HUDEP-2 (cell line): Measurements from ENCODE around the gene CCDC71L.

Experiments
- DNase-seq, 76 experiments: peaks; one replicate each; lab custom pipeline; 2025; ENCODE audit not compliant: unreplicated experiment in 76 of 76; lab: John Stamatoyannopoulos, UW

The CCDC71L gene

DNA sequence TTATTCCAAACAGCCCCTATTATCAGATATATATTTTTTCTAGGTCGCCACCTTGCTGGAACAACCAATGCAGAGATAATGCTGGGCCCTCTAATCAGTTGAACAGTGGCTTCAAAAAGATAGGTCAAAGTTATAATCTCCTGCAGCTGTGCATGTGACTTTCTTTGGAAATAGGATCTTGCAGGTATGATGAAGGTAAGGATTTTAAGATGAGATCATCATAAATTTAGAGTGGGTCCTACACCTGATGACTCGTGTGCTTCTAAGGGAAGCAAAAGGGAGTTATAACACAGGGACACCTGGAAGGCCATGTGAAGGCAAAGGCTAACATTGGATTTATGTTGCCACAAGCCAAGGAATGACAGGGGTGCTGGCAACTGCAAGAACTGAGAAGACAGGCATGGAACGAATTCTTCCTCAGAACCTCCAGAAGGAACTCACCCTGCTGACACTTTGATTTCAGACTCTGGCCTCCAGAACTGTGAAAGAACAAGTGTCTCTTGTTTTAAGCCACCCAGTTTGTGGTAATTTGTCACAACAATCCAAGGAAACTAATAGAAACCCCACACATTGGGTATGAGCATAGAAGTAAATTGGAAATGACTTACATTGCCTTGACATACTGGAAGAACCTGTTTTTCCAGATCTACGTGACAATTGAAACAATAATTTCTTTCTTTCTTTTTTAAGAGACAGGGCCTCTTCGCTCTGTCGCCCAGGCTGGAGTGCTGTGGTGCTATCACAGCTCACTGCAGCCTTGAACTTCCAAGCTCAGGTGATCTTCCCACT is 34.4 kb downstream of the CCDC71L start:
- DNase-seq = no peak

DNA sequence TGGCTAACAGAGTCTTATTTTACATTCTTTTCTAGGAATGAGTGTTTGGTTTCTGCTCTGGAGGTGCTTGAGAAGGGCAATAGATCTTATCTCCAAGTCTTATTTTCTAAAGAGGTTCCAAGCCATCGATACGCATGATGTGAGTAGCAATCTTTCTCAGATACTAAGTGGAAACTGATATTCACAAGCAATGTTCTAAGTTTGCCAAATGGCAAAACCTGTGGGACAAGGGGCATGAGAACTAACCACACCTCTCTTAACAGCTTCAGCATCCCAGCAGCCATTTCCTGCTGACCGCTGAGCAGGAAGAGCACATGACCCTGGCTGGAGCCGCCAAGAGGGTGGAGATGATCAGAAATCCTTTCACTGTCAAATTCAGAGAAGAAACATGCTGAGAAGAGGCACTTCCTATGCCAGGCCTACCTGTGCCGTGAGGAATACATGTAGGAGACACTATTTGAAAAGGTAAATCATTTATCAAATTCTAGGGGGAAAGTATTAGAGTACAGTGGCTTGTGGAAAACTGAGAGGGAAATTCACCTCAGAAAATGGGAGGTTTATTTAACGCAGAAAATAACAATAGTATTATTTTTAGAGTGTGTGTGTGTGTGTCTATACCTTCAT is 35.2 kb downstream of the CCDC71L start:
- DNase-seq = no peak

DNA sequence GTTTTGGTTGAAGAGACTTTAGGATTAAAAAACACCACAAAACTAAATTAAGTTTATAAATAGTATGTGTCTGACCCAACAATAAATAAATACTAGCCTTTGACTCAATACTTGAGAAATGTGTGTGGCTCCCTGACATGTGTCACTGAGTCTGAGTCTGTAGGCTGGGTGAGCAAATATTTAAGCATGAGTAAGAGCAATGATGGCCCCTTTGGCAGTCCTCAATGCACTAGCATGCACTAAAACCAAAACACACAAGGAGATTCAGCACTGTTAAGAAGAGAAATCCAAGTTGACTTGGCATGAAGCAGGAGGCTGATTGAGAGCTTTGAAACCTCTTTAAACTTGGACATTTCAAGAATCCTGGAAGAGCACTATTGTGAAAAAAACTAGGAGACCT is 37.1 kb downstream of the CCDC71L start:
- DNase-seq = no peak

DNA sequence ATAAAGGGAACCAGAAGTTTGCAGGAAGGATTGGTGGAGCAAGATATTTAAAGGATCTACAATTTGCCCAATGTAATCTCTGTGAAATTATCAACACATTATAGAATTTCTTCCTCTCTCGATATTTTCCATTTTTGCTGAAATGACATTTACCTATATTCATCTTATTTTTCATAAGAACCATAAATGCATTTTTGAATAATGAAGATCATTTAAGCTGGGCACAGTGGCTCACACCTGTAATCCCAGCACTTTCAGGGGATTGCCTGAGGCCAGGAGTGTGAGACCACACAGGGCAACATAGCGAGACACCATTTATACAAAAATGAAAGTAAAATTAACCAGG is 37.7 kb downstream of the CCDC71L start:
- DNase-seq = no peak

DNA sequence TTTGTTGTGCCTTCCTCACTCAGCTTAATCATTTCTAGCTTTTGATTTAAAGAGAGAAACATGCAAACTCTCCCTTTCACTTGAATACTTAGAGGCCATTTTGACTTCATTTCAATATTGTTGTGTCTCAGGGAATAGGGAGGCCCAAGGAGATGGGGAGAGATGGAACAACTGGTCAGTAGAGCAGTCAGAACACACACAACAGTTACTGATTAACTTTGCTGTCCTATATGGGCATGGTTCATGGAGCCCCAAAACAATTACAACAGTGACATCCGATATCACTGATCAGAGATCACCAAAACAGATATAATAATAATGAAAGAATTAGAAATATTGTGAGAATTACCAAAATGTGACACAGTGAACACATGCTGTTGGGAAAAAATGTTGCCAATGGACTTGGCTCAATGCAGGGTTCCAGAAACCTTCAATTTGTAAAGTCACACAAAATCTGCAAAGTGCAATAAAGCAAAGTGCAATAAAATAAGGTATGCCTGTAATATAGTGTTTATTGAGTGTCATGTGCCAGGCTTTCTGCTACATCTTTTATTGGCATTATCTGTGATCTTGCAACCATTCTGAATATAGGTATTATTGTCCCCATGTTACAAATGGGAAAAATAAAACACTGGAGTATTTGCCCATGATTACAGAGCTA is 38.2 kb downstream of the CCDC71L start:
- DNase-seq = no peak

DNA sequence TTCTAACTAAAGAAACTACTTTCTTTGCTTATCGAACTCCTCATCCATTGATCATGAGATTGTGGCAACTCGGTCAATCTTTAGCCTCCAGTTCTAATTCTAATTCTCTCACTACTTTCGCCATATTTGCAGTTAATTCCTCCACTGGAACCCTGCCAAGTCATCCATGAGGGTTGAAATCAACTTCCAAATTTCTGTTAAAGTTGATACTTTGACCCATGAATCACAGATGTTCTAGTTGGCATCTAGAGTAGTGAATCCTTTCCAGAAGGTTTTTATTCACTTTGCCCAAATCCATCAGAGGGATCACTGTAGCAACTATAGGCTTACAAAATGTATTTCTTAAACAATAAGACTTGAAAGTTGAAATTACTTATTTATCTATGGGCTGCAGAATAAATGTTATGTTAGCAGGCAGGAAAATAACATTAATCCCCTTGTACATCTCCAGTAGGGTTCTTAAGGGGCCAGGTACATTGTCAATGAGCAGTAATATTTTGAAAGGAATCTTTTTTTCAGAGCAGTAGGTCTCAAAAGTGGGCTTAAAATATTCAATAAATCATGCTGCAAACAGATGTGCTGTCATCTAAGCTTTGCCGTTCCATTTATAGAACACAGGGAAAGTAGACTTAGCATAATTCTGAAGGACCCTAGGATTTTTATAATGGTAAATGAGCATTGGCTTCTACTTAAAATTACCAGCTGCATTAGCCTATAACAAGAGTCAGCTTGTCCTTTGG is 39.4 kb downstream of the CCDC71L start:
- no peak for DNase-seq

DNA sequence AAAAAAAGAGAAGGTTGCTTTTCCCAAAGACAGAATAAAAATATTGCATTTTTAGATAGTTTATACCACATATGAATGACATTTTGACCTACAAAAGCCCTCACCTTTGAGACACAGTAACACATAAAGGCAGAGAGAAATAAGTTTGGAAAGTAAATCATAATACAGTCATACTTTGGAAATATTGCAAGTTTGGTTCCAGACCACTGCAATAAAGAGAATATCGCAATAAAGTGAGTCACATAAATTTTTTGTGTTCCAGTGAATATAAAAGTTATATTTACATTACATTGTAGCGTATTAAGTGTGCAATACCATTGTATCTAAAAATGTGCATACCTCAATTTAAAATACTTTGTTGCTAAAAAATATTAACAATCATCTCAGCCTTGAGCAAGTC is 40.3 kb downstream of the CCDC71L start:
- DNase-seq = no peak

DNA sequence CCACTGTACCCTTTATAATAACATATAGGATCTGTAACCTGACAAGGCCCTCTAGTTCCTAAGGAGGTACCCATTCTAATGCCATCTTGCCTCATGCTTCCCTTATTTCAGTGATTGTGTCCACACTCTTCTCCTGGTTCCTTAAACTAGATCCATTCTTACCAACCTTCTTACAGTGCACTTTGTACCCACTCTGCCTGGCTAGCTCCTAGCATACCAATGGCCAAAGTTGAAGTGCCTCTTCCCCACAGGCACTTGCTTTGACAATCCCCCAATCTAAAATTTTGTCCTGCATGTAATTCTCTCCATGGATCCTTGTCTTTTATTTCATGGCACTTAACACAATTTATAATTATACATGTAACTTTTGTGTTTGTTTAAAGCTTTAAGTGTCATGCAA is 40.9 kb downstream of the CCDC71L start:
- DNase-seq = no peak

DNA sequence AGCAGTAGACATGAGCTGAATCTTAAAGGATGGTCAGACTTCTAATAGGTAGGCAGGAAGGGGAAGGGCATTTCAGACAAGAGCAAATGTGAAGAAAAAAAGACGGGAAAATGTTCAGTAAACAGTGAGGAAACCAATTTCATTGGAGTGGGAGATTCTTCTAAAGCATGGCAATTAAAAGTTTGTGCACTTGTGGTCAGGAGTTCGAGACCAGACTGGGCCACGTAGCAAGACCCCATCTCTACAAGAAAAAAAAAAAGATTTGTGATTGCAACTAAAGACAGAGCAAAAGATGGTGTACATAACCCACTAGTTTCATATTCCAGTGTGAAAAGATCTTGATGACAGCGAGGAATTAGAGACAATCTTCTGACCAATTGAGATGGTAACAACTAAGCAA is 41.7 kb downstream of the CCDC71L start:
- DNase-seq = no peak

DNA sequence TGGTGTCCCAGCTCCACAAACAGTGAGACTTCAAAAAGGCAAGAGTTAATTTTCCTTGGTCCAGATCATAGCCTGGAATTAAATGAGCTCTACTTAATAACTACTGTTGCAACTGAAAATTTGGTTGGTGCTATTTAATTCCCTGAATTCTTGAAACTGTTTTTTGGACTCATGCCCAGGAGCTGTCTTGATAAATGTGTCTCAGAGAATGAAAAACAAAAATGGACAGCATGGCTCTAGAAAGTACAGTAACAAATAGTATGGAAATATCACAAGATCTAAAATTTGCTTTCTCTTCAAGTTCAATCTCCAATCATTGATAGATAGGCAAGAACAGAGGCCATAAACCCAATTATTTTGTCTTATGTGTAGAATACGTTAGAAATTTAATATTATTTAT is 42.5 kb downstream of the CCDC71L start:
- no peak for DNase-seq

DNA sequence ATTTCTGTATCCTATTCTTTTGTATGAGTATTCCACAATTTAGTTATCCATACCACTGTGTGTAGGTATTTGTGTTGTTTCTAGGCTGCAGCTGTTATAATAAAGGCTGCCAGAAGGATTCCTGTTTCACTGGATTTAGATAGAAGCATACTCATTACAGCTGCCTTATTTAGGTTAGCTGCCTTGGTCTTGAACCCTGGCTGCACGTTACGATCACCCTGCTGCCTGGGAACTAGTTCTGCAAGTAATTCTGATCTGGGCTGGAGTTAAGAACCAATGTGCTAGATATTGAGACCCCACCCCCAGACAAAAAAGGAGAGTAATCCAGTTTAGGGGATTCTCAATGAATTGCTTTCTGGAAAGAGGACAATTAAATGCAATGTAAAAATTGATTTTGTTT is 43.1 kb downstream of the CCDC71L start:
- DNase-seq = no peak

DNA sequence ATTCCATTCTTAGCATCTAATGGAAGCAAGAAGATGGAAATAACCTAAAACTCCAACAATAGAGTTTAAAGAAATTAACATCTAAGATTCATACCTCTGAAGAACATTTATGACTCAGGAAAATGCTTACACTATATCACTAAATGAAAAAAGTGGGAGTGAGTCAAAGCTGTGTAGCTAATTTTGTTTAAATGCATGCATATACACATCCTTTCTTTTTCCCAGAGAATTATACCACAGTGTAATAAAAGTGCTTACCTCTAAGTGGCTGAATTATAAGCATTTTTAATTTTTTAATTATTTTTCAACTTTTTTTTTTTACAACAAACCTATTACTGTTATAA is 44.3 kb downstream of the CCDC71L start:
- no peak for DNase-seq

DNA sequence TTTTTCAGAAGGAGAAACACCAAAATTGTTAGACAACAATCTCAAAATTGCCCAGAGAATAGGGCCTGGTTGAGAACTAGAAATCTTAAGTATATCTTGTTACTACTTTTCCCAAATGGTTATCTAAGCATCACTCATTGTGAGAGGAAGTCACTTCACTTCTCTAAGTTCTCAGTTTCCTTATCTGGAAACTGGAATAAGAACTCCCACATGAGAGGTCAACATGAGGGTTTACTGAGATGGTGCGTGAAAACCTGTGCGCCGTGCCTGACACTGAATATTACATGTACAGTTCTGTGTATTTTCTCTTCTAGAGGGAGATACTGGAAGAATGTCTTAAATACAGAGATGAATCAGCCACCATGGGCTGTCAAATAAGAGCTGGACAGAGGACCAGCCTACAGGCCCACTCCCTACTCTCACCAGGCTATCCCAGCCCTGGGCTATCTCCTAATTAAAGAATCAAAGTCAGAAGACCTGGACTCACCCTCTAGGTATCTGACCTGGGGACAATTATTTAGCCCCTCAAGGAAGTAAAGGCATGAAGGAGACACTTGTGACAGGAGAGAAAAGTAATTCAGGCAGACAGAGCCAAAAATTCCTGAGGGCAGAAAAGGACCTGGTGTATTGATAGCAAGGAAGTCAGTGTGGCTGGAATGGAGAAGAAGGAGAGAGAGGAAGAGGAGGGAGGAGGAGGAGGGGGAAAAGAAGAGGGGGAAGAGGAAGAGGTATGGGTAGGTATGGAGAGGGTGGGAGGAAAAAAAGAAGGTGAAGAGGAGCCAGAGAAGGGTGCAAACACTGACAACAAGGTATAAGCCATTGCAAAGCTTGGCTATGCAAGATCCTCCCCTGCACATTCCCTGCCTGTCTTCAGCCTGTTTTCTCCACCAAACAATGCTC is 44.9 kb downstream of the CCDC71L start:
- no peak for DNase-seq

DNA sequence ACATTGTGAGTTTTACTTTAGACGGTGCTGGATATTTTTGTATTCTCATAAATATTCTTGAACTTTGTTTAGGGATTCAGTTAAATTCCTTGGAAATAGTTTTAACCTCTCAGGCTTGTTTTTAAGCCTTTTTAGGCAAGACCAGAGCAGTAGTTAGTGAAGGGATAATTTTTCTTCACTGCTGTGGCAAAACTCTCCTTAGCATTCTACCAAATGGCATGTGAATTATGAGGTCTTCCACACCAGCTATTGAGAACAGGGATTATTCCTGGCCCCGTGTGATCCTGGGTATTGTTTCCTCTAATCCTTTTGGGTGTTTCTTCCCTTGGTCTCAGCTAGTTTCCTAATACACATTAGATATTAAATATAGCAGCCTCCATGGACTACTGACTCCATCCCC is 46.2 kb downstream of the CCDC71L start:
- no peak for DNase-seq

DNA sequence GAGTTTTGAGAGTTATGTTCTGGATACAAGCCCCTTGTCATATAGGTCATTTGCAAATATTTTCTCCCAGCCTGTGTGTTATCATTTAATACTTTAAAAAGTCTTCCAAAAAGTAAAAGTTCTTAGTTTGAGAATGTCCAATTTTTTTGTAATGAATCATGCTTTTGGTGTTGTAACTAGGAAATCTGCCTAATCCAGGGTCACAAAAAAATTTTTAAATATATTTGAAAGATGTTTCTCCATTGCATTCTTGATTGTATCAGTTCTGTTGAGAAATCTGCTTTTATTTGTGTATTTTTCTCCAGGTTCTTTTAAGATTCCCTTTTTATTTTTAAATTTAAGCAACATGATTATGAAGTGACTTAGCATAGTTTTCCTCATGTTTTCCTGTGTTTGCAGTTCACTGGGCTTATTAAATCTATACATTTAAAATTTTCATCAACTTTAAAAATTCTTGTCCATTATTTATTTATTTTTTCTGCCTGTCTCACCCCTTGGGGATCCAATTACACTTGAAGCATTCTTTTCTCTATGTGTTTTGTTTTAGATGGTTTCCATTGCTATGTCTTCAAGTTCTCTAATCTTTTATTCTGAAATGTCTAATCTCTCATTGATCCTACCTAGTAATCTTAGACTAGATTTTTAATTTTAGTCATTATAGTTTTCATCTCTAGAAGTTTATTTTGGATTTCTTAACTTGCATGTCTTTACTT is 47.0 kb downstream of the CCDC71L start:
- no peak for DNase-seq

DNA sequence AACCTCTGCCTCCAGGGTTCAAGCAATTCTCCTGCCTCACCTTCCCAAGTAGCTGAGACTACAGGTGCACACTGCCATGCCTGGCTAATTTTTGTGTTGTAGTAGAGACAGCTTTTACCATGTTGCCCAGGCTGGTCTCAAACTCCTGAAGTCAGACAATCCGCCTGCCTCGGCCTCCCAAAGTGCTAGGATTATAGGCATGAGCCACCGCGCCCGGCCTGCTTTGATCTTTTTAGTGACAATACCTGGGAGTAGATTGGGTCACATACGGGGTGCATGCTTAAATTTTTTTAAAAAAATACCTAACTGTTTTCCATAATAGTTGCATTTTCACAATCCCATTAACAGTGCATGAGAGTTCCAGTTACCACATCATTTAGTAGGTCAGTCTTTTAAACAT is 47.7 kb downstream of the CCDC71L start:
- DNase-seq = no peak

DNA sequence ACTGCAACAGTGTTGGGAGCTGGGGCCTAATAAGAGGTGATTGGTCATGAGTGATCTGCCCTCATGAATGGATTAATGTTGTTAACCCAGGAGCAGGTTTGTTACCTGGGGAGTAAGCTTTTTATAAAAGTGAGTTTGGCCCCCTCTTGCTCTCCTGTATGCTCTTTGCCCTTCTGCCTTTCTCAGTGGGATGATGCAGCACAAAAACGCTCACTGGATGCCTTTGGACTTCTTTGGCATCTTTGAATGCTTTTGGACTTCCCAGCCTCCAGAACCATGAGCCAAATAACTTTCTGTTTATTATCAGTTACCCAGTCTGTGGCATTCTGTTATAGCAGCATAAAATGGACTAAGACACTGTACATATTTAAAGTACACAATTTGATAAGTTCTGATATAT is 48.5 kb downstream of the CCDC71L start:
- no peak for DNase-seq

DNA sequence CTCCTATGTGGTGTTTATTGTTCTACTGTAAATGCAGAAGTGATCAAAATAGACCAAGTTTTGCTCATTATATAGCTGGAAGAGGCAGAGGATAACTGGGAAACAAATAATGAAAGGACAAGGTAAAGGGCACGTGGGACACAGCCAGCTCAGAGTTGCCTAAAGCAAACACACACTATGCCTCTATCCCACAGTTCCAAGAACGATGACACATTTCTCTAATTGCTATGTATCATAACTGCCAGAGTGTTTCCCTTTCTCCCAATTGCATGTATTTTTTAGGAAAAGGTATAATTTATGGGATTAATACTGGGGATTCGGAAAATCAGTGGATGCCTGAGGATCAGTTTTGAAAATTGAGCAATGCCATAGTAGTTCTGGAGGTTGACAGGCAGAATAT is 49.0 kb downstream of the CCDC71L start:
- DNase-seq = no peak

DNA sequence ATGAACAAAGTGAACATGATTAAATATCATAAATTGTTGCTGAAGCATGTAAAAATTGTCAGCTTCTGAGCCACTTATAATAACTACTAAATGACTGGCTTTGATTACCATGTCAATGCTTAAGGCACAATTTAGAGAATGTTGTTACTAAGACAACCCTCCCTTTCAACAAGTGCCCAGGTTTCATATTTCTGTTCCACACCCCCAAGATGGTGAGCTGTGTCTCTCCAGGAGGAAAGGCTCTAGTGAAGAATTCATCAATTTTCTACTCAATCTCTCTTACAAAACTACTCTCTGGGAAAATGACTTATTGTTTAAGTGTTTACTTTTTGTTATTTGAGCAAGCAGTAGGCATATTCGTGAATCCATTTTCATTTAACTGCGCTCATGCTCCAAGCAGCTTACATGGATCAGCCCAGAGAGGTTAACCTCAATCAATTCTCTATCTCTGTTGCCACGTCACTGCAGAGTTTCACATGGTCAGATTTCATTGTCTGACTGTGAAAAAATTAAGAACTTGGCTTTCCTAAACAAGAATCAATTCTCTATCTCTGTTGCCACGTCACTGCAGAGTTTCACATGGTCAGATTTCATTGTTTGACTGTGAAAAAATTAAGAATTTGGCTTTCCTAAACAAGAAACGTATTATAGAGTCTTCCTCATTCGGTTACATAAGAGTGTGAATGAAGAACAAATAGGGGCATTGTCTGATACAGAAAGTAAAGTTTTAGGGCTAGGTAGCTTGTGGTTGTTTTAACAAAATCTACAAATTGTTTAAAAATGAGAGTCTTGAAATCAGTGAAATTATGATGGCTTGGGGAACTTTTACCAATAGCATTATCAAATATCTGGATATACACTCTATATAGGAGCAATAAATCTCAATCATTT is 49.7 kb downstream of the CCDC71L start:
- no peak for DNase-seq
